DOHH2 (cell line): ENCODE data around the gene GMDS.

ENCODE experiments used
- H3F3A ChIP-seq: fragments of 200-600 bp; sonication (generic), shearing (Covaris generic); 2 replicates; pipeline ENCODE4 v1.6.0; 2016; ENCODE audit warnings: antibody characterized with exemption, mild to moderate bottlenecking; ENCODE audit not compliant: control insufficient read depth, insufficient read depth
- H3K27ac ChIP-seq: fragments of 200-600 bp; sonication (generic); 2 replicates; pipeline ENCODE4 v1.5.1; 2014; ENCODE audit warnings: low read depth, mild to moderate bottlenecking, low read length, moderate library complexity
- H3K27me3 ChIP-seq: fragments of 200-600 bp; sonication (generic); 2 replicates; pipeline ENCODE4 v1.6.1; 2014; ENCODE audit warnings: mild to moderate bottlenecking, low read length, mixed read lengths; ENCODE audit not compliant: control insufficient read depth
- H3K36me3 ChIP-seq: fragments of 200-600 bp; sonication (generic); 2 replicates; pipeline ENCODE4 v1.6.1; 2014; ENCODE audit warnings: mild to moderate bottlenecking, low read length, moderate library complexity, mixed read lengths; ENCODE audit not compliant: control insufficient read depth
- H3K4me1 ChIP-seq: fragments of 200-600 bp; sonication (generic); 2 replicates; pipeline ENCODE4 v1.6.1; 2014; ENCODE audit warnings: mild to moderate bottlenecking, low read length, mixed read lengths; ENCODE audit not compliant: control insufficient read depth
- H3K4me2 ChIP-seq: fragments of 200-600 bp; sonication (generic); 2 replicates; pipeline ENCODE4 v1.6.0; 2014; ENCODE audit warnings: mild to moderate bottlenecking, low read length, moderate library complexity
- H3K4me3 ChIP-seq: fragments of 200-600 bp; sonication (generic); 2 replicates; pipeline ENCODE4 v1.5.1; 2014; ENCODE audit warnings: mild to moderate bottlenecking, low read length, mixed read lengths
- H3K79me2 ChIP-seq: fragments of 200-600 bp; sonication (generic); 2 replicates; pipeline ENCODE4 v1.6.1; 2014; ENCODE audit warnings: mild to moderate bottlenecking, low read length, mixed read lengths; ENCODE audit not compliant: control insufficient read depth
- H3K9me2 ChIP-seq: fragments of 200-600 bp; sonication (generic); replicated peaks from 2 replicates; pipeline ENCODE4 v1.6.1; 2014; ENCODE audit warnings: mild to moderate bottlenecking, low read length, mixed read lengths; ENCODE audit not compliant: control insufficient read depth
- H3K9me3 ChIP-seq: fragments of 200-600 bp; sonication (generic); 2 replicates; pipeline ENCODE4 v1.6.1; 2014; ENCODE audit warnings: antibody characterized with exemption, low read length, mixed read lengths; ENCODE audit not compliant: control insufficient read depth, insufficient read depth
- H4K20me1 ChIP-seq: fragments of 200-600 bp; sonication (generic); 2 replicates; pipeline ENCODE4 v1.6.0; 2014; ENCODE audit warnings: low read depth, mild to moderate bottlenecking, antibody characterized with exemption, low read length, moderate library complexity; ENCODE audit not compliant: control insufficient read depth, insufficient read depth
- CTCF ChIP-seq: fragments of 200-600 bp; sonication (generic); IDR thresholded peaks from one replicate; pipeline ENCODE4 v1.5.1; 2014; ENCODE audit warnings: antibody characterized with exemption, mild to moderate bottlenecking, low read depth, low read length; ENCODE audit not compliant: poor library complexity, severe bottlenecking
- EZH2phosphoT487 ChIP-seq: fragments of 200-600 bp; sonication (generic); IDR thresholded peaks from 2 replicates; pipeline ENCODE4 v1.6.1; 2017; ENCODE audit warnings: borderline replicate concordance, mild to moderate bottlenecking, antibody characterized with exemption, low read length, moderate library complexity, mixed read lengths

GMDS gene

DNA sequence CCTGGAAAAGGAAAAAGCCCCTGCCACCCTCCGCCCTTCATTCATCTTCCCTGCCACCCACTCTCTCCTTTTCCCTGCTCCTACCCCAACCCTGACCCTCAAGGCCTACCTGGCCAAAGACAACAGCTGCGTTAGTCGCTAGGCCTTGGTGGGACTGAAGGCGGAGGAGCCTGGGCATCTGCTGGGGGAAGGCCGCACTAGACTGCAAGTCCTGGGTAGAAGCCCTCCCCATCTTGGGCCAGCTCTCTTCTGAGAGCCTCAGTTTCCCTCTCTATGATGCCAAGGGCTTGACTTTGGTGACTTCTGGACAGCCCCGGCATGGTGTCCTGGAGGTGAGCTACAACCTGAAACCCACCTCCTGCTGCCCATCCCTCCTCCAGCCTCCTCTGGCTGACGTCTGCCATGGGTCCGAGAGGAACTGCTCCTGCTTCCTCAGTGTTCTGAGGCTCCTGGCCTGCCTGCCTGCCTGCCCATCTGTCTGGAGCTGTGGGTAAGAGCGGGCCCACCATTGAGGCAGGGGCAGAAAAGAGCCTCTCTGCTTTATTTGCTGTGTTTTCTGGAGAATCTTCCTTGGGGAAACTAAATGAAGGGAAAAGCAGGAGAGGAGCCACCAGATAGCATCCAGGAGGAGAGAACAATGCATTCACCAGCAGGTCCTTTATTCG, 643.2 kb downstream of the GMDS start:
- H3F3A ChIP-seq = peaks cover 2% of the 10 kb centered on the region; the same call in 1 of the 2 replicates
- no peaks in the 10 kb centered on the region for H3K9me3 ChIP-seq
- no peaks in the 10 kb centered on the region for H4K20me1 ChIP-seq
- H3K4me2 ChIP-seq = no peak overlapping the region
- H3K36me3 ChIP-seq = no peaks in the 10 kb centered on the region
- TF ChIP-seq CTCF (no peak), EZH2phosphoT487 (no peak)
- no peaks in the 10 kb centered on the region for H3K79me2 ChIP-seq
- peaks cover 43% of the 10 kb centered on the region for H3K27me3 ChIP-seq
- H3K4me1 ChIP-seq = peaks cover 10% of the 10 kb centered on the region
- no peak overlapping the region for H3K27ac ChIP-seq
- H3K4me3 ChIP-seq = no peak overlapping the region
- no peaks in the 10 kb centered on the region for H3K9me2 ChIP-seq

GRCh38 chr6:1601158-1602048, 644.0 kb downstream of the GMDS start:
- Histone ChIP-seq H3K9me3 (no peaks in the 10 kb centered on the region), H3K27me3 (peaks cover 43% of the 10 kb centered on the region), H3K4me3 (no peak overlapping the region), H3K4me1 (peaks cover 3% of the 10 kb centered on the region), H3F3A (peaks cover 2% of the 10 kb centered on the region; the same call in 1 of the 2 replicates), H3K27ac (no peak overlapping the region), H4K20me1 (no peaks in the 10 kb centered on the region), H3K9me2 (no peaks in the 10 kb centered on the region), H3K4me2 (no peak overlapping the region), H3K79me2 (no peaks in the 10 kb centered on the region), H3K36me3 (no peaks in the 10 kb centered on the region)
- no peak for TF ChIP-seq CTCF
- no peak for TF ChIP-seq EZH2phosphoT487

DNA sequence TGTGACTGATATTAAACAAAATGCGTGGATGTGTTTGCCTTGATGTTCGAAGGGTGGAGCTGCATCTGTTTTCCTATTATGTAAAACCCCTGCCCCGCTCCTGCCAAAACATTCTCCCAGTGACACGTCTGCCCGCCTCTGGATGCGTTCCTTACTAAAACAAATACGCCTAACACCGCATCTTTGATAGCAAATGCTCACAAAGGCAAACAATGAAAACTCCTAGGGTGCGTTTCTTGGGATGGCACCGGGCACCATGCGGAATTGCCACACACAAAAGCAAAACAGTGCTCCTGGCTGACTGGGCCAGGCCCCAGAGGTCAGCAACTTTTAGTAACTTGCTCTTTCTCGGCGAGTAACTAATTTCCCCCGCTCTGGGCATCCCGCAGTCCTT, 644.6 kb downstream of the GMDS start:
- Histone ChIP-seq H3K27me3 (peaks cover 37% of the 10 kb centered on the region), H4K20me1 (no peaks in the 10 kb centered on the region), H3K9me3 (no peaks in the 10 kb centered on the region), H3K4me1 (peaks cover 3% of the 10 kb centered on the region; the same call in 1 of the 2 replicates), H3K27ac (no peak overlapping the region), H3K4me3 (no peak overlapping the region), H3K36me3 (no peaks in the 10 kb centered on the region), H3K79me2 (no peaks in the 10 kb centered on the region), H3K4me2 (no peak overlapping the region), H3F3A (no peaks in the 10 kb centered on the region; the same call in 1 of the 2 replicates), H3K9me2 (no peaks in the 10 kb centered on the region)
- TF ChIP-seq EZH2phosphoT487 (no peak), CTCF (no peak)
